Endothelial cell (in vitro differentiated cells): ENCODE data around the gene PI4K2A. TPM values are rescaled to one million over a fixed set of nuclear protein-coding genes. Genes with fewer than 3 reads are reported as not detected.

Experiments used
- DNase-seq: peaks from one replicate; pipeline ENCODE4 v3.0.0; 2021; ENCODE audit warnings: low spot score
- H3K27ac Mint-ChIP-seq: one replicate; pipeline ENCODE4 v1.8.0; 2021; ENCODE audit warnings: mixed read lengths, inconsistent platforms; ENCODE audit not compliant: unreplicated experiment
- H3K27me3 Mint-ChIP-seq: one replicate; pipeline ENCODE4 v1.8.0; 2021; ENCODE audit warnings: mild to moderate bottlenecking, moderate library complexity, mixed read lengths, inconsistent platforms; ENCODE audit not compliant: unreplicated experiment
- H3K36me3 Mint-ChIP-seq: one replicate; pipeline ENCODE4 v1.8.0; 2021; ENCODE audit warnings: mild to moderate bottlenecking, low read depth, mixed read lengths, inconsistent platforms; ENCODE audit not compliant: unreplicated experiment
- H3K4me1 Mint-ChIP-seq: one replicate; pipeline ENCODE4 v1.8.0; 2021; ENCODE audit warnings: mild to moderate bottlenecking, mixed read lengths, inconsistent platforms; ENCODE audit not compliant: unreplicated experiment
- H3K4me3 Mint-ChIP-seq: one replicate; pipeline ENCODE4 v1.8.0; 2021; ENCODE audit warnings: mild to moderate bottlenecking, mixed read lengths, inconsistent platforms; ENCODE audit not compliant: unreplicated experiment
- H3K9me3 Mint-ChIP-seq: one replicate; pipeline ENCODE4 v1.8.0; 2021; ENCODE audit warnings: mixed read lengths, inconsistent platforms; ENCODE audit not compliant: unreplicated experiment
- total RNA-seq: library from RNA; stranded (reverse); fragmentation: NEBNext Ultra II Directional; extraction: Animal tissue kit (Norgen Biotek cat#: 25700); gene quantifications from one replicate; pipeline ENCODE4 v1.2.1, GENCODE V29; 2021; ENCODE audit not compliant: unreplicated experiment
- TF ChIP-seq, protein P1 (sequence below): fragments of 200-600 bp; sonication (generic); IDR thresholded peaks from one replicate; pipeline ENCODE4 v1.5.0; 2021; ENCODE audit warnings: antibody characterized with exemption; ENCODE audit not compliant: unreplicated experiment

The PI4K2A gene
- total RNA-seq, 1 donor from 2014 or later, result 35.4 TPM

DNA sequence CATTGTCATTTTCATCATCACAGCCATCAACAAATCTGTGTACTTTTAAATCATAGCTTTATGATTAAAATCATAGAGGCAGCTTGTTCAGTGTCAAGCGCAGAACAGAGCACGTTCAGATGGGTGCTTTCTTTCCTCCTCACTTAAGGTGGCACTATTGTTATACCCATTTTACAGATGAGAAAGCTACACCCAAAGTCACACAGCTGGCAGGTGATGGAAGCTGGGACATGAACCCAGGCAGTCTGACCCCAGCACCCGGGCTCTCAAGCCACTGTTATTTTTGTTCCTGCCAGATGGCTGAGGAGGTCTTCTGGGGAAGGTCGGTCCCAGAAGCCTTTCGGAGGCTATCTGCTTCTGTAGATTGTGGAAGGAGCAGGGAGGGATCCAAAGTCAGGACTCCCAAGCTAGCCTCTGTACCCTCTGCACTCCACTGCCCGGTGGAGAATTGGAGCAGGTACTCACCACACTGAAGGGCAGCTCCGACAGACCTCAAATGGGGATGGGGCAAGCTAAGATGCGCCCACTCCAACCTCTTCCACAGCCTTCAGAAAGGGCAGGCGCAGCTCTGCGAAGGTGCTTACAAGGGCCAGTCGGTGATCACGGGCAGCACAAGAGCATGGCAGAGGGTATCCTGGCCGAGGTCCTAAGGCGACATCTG is 46.0 kb downstream of the PI4K2A start:
- TF ChIP-seq, protein P1, sequence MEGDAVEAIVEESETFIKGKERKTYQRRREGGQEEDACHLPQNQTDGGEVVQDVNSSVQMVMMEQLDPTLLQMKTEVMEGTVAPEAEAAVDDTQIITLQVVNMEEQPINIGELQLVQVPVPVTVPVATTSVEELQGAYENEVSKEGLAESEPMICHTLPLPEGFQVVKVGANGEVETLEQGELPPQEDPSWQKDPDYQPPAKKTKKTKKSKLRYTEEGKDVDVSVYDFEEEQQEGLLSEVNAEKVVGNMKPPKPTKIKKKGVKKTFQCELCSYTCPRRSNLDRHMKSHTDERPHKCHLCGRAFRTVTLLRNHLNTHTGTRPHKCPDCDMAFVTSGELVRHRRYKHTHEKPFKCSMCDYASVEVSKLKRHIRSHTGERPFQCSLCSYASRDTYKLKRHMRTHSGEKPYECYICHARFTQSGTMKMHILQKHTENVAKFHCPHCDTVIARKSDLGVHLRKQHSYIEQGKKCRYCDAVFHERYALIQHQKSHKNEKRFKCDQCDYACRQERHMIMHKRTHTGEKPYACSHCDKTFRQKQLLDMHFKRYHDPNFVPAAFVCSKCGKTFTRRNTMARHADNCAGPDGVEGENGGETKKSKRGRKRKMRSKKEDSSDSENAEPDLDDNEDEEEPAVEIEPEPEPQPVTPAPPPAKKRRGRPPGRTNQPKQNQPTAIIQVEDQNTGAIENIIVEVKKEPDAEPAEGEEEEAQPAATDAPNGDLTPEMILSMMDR, result no peak
- Mint-ChIP-seq H3K27me3 (peaks cover 6% of the 10 kb centered on the region), H3K4me1 (peaks cover 17% of the 10 kb centered on the region), H3K4me3 (peak overlapping the region; percentile 84), H3K9me3 (no peaks in the 10 kb centered on the region), H3K27ac (no peak overlapping the region), H3K36me3 (no peaks in the 10 kb centered on the region)
- no peak for DNase-seq

DNA sequence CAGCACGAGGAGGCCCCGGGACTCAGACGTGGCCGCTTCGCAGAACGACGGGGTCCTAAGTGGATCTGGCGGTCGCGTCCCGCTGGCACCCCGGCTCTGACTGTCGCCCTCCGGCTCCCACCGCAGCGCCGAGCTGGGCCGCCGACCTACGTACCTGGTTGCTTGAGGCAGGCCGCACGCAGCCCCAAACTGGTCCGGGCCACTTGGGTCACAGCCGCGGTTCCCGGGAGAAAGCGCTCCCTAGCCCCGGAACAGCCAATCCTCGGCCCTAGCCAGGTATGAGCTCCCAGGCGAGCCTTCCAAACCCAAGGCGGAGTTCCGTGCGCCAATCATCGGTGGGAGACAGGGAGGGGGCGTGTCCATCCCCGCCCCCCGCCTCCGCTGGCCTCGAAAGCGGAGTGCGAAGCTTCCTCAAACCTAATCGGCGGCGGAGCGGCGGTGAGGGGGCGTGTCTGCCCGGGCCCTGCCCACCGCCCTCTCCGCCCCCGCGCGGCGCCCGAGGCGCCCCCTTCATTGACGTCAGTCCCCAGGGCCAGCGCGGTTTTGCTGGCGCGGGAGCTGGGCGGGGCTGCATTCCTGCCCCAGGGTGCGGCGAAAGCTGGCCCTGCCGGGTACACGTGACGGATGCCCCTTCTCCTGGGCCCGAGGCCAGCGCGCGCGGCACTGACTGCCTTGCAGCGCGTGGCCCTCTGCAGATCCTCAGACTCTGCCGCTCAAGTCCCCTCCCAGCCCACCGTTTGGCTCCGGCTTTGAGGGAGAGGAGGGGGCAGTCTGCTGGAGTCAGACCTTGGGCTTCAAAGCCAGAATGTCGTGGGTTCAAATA is 46.7 kb downstream of the PI4K2A start, which contains the start of gene AVPI1:
Gene AVPI1, minus strand, starts transcription at position 280 of the 823 bp plus-strand sequence. CDS start 7,336 bp downstream, outside the sequence.
- Mint-ChIP-seq H3K36me3 (no peaks in the 10 kb centered on the region), H3K9me3 (no peaks in the 10 kb centered on the region), H3K4me1 (peaks cover 17% of the 10 kb centered on the region), H3K4me3 (peak within 1 kb of the TSS; percentile 84), H3K27me3 (peaks cover 6% of the 10 kb centered on the region), H3K27ac (peak within 1 kb of the TSS; percentile 32)
- DNase-seq, result peak; percentile 96
- TF ChIP-seq, protein P1, result no peak

DNA sequence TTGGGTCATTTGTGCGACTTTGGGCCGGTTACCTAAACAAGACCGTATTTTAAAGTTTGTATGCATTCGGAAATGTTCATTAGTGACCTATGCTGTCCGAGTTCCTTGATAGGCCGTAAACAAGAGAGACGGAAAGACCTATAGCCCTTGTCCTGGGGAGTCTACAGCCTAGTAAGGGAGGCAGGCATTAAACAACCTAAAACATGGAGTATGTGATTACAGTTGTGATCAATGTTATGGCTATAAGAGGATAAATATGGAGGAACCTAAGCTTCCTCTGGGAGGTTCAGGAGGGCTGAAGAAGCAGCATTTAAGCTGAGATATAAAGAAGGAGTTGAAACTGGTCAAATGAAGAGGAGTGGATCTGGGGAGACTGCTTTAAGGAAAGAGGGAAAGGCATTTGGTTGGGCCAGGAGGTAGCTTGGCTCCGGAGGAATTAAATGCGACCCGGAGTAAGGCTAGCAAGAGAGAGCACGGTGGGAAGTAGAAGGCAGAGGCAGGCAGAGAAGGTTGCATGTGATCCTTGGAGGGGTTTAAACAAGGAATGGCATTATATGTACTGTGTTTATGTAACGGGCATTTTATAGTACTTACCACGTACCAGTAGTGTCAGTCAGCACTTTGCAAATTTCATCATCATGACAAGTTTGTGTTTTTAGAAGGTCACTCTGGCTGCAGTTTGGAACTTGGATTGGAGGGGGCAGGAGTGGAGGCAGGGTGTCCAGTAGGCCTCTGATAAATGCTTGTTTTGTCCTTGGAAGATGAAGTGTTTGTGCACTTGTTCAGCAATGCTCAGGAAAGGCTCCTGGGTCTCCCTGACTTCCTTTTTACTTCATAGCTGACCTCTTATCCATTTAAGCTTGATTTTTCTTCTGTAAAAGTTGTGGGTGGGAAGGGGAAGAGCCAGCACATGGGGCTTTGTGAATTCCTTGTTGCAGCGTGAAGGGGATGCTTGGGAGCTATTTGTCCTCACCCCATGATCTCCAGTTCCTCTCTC is 47.6 kb downstream of the PI4K2A start:
- no peak for DNase-seq
- H3K4me1 Mint-ChIP-seq, result peaks cover 17% of the 10 kb centered on the region
- peaks cover 6% of the 10 kb centered on the region for H3K27me3 Mint-ChIP-seq
- peak overlapping the region; percentile 57 for H3K4me3 Mint-ChIP-seq
- H3K9me3 Mint-ChIP-seq, result no peaks in the 10 kb centered on the region
- no peaks in the 10 kb centered on the region for H3K36me3 Mint-ChIP-seq
- peak overlapping the region; percentile 32 for H3K27ac Mint-ChIP-seq
- TF ChIP-seq, protein P1, result no peak

DNA sequence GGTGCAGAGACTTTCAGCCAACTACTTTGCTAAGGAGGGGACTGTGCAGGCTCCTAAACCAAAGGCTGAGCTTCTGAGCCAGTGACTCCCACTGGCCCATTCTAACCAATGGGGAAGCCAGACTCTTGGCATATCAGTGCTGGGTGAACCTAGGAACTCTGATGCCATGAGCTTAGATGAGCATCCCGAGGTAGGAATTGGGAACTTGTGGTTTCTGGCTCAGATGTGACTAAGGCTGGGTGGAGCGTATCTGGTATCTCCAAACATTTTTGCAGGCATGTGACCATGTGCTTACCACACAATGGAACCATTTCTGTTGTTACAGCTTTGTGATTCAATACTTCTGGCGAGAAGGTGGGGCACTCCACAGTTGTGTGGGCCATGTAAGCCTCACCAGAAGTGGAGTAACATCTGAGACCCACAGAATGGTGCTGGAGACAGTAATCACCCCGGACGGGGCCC is 49.1 kb downstream of the PI4K2A start:
- H3K9me3 Mint-ChIP-seq, result no peaks in the 10 kb centered on the region
- no peak for DNase-seq
- no peaks in the 10 kb centered on the region for H3K36me3 Mint-ChIP-seq
- no peak overlapping the region for H3K27ac Mint-ChIP-seq
- H3K27me3 Mint-ChIP-seq, result peaks cover 6% of the 10 kb centered on the region
- no peak overlapping the region for H3K4me3 Mint-ChIP-seq
- H3K4me1 Mint-ChIP-seq, result peaks cover 8% of the 10 kb centered on the region
- TF ChIP-seq, protein P1, result no peak
